SK-N-SH (cell line): ENCODE results near the gene ART4. TPM values are rescaled to one million over a fixed set of nuclear protein-coding genes. Genes with fewer than 3 reads are reported as not detected.

Experiments used
- CTCF ChIA-PET: fragments of 300-600, 350-600 bp; formaldehyde crosslinking; extraction: SDS; loops from one replicate; lab custom pipeline; 2021; lab: Yijun Ruan, JAX
- POLR2A ChIA-PET: fragments of 350-600 bp; sonication (Branson Sonifier 250); formaldehyde crosslinking; extraction: SDS; loops from one replicate; lab custom pipeline; 2020; ENCODE audit warnings: antibody characterized with exemption, inconsistent platforms; lab: Yijun Ruan, JAX
- DNase-seq: peaks from one replicate; pipeline ENCODE4 v3.0.0; 2012
- H2AFZ ChIP-seq: fragments of 200-600 bp; sonication (generic); 2 replicates; pipeline ENCODE4 v1.8.1; 2016; ENCODE audit warnings: antibody characterized with exemption, mild to moderate bottlenecking, low read depth
- H3F3A ChIP-seq: fragments of 200-600 bp; sonication (generic); replicated peaks from 2 replicates; pipeline ENCODE3; 2016; ENCODE audit warnings: antibody characterized with exemption, mild to moderate bottlenecking; ENCODE audit not compliant: insufficient read depth
- H3K27ac ChIP-seq, 2 experiments: fragments of 200-500 bp in 1 of 2; fragments of 200-600 bp in 1 of 2; sonication (Bioruptor generic) in 1 of 2; sonication (generic), shearing (Covaris generic) in 1 of 2; 2 replicates each; pipeline versions ENCODE4 v1.5.1 to v1.6.1; 2014 to 2016; ENCODE audit warnings: low read depth in 2 of 2, inconsistent platforms in 1 of 2, low read length in 1 of 2, mild to moderate bottlenecking in 1 of 2, mixed read lengths in 1 of 2
- H3K27me3 ChIP-seq: fragments of 200-600 bp; sonication (generic), shearing (Covaris generic); 2 replicates; pipeline ENCODE4 v1.6.1; 2016; ENCODE audit warnings: mixed run types; ENCODE audit not compliant: insufficient read depth
- H3K36me3 ChIP-seq, 2 experiments: fragments of 200-500 bp in 1 of 2; fragments of 200-600 bp in 1 of 2; sonication (Bioruptor generic) in 1 of 2; sonication (generic) in 1 of 2; replicated peaks in 1 of 2; 2 replicates each; pipeline versions ENCODE3 to v1.5.1; 2014 to 2016; ENCODE audit warnings: low read length in 1 of 2, mild to moderate bottlenecking in 1 of 2; ENCODE audit not compliant: insufficient read depth in 2 of 2, control insufficient read depth in 1 of 2
- H3K4me1 ChIP-seq, 2 experiments: fragments of 200-500 bp in 1 of 2; fragments of 200-600 bp in 1 of 2; sonication (Bioruptor generic) in 1 of 2; sonication (generic), shearing (Covaris generic) in 1 of 2; 2 replicates each; pipeline versions ENCODE4 v1.5.1 to v1.6.1; 2014 to 2016; ENCODE audit warnings: low read depth in 1 of 2, low read length in 1 of 2, mixed run types in 1 of 2; ENCODE audit not compliant: insufficient read depth in 2 of 2, control insufficient read depth in 1 of 2
- H3K4me2 ChIP-seq: fragments of 200-600 bp; sonication (generic), shearing (Covaris generic); 2 replicates; pipeline ENCODE4 v1.6.1; 2017; ENCODE audit warnings: mixed run types
- H3K4me3 ChIP-seq, 2 experiments: fragments of 200-500 bp in 1 of 2; fragments of 200-600 bp in 1 of 2; sonication (Bioruptor generic) in 1 of 2; sonication (generic), shearing (Covaris generic) in 1 of 2; 2 replicates each; pipeline versions ENCODE4 v1.5.1 to v1.8.1; 2014 to 2016; ENCODE audit warnings: low read depth in 2 of 2, inconsistent platforms in 1 of 2, low read length in 1 of 2, mild to moderate bottlenecking in 1 of 2, mixed read lengths in 1 of 2, moderate library complexity in 1 of 2
- H3K79me2 ChIP-seq: fragments of 200-600 bp; sonication (generic); 2 replicates; pipeline ENCODE4 v1.8.1; 2017; ENCODE audit warnings: mild to moderate bottlenecking; ENCODE audit not compliant: insufficient read depth
- H3K9ac ChIP-seq: fragments of 200-600 bp; sonication (generic); 2 replicates; pipeline ENCODE4 v1.6.1; 2017; ENCODE audit warnings: mixed run types
- H3K9me2 ChIP-seq: fragments of 200-600 bp; sonication (generic); 2 replicates; pipeline ENCODE4 v1.6.1; 2017; ENCODE audit warnings: mixed run types
- H3K9me3 ChIP-seq: fragments of 200-600 bp; sonication (generic); 2 replicates; pipeline ENCODE4 v1.6.1; 2017; ENCODE audit warnings: mixed run types, mild to moderate bottlenecking, moderate library complexity
- H4K20me1 ChIP-seq: fragments of 200-600 bp; sonication (generic); 2 replicates; pipeline ENCODE4 v1.6.1; 2017; ENCODE audit warnings: mild to moderate bottlenecking, mixed run types; ENCODE audit not compliant: insufficient read depth
- CHD2 ChIP-seq: fragments of 150-350 bp; IDR thresholded peaks from 2 replicates; pipeline ENCODE4 v1.6.1; 2018; ENCODE audit warnings: low read length; ENCODE audit not compliant: partially characterized antibody
- EP300 ChIP-seq, 2 experiments: IDR thresholded peaks; 2 replicates each; pipeline versions ENCODE4 v1.4.0 to v1.6.1; 2012; ENCODE audit warnings: borderline replicate concordance in 1 of 2, low read depth in 1 of 2, low read length in 1 of 2
- FOSL2 ChIP-seq: IDR thresholded peaks from 2 replicates; pipeline ENCODE4 v1.4.0; 2012; ENCODE audit warnings: low read depth, mild to moderate bottlenecking, moderate library complexity, borderline replicate concordance
- GATA2 ChIP-seq: sonication (generic); formaldehyde crosslinking; IDR thresholded peaks from 2 replicates; pipeline ENCODE4 v1.5.0; 2020; ENCODE audit warnings: mild to moderate bottlenecking, missing genetic modification reagents
- MEF2A ChIP-seq: IDR thresholded peaks from 2 replicates; pipeline ENCODE4 v1.4.0; 2012; ENCODE audit warnings: low read depth, borderline replicate concordance
- MXI1 ChIP-seq: IDR thresholded peaks from 2 replicates; pipeline ENCODE4 v1.6.1; 2012; ENCODE audit warnings: mild to moderate bottlenecking, low read depth, low read length, improper control_type of control experiment
- NRF1 ChIP-seq: IDR thresholded peaks from 2 replicates; pipeline ENCODE4 v1.6.1; 2012; ENCODE audit warnings: low read depth, mild to moderate bottlenecking, low read length
- POLR2AphosphoS5 ChIP-seq: IDR thresholded peaks from 2 replicates; pipeline ENCODE4 v1.6.1; 2012; ENCODE audit warnings: low read depth, low read length
- RAD21 ChIP-seq: IDR thresholded peaks from 2 replicates; pipeline ENCODE4 v1.6.1; 2012; ENCODE audit warnings: mild to moderate bottlenecking, low read length
- SMC3 ChIP-seq: IDR thresholded peaks from 2 replicates; pipeline ENCODE4 v1.6.1; 2012; ENCODE audit warnings: low read depth, low read length, improper control_type of control experiment
- TCF12 ChIP-seq: IDR thresholded peaks from 2 replicates; pipeline ENCODE4 v1.4.0; 2012
- WGBS: methylation state at CpG from one replicate; pipeline ENCODE4 v1.1.6; 2017; ENCODE audit warnings: low lambda C conversion rate; 5-methylcytosine and 5-hydroxymethylcytosine counted together
- polyA plus RNA-seq, 3 experiments: library from polyadenylated mRNA; depleted of rRNA; stranded (reverse); fragments of >200 nt; gene quantifications; 2 replicates each; pipeline ENCODE4 v1.2.3, GENCODE V29; 2012
- TF ChIP-seq, protein P1 (sequence below): fragments of 150-350 bp; IDR thresholded peaks from 2 replicates; pipeline ENCODE4 v1.6.1; 2016; ENCODE audit warnings: mild to moderate bottlenecking, low read depth, low read length
- TF ChIP-seq, protein P2 (sequence below): fragments of 150-350 bp; IDR thresholded peaks from 2 replicates; pipeline ENCODE4 v1.6.1; 2017; ENCODE audit warnings: antibody characterized with exemption, low read length, low read depth, borderline replicate concordance
- TF ChIP-seq, protein P3 (sequence below): IDR thresholded peaks from 2 replicates; pipeline ENCODE4 v1.6.1; 2012; ENCODE audit warnings: mild to moderate bottlenecking, low read depth, low read length, moderate library complexity
- TF ChIP-seq, protein P4 (sequence below): IDR thresholded peaks from 2 replicates; pipeline ENCODE4 v1.4.0; 2012; ENCODE audit warnings: low read depth, borderline replicate concordance

ART4 gene
- polyA plus RNA-seq, 1 of the 3 experiments (the other 2 are of a cell fraction) = not detected

DNA sequence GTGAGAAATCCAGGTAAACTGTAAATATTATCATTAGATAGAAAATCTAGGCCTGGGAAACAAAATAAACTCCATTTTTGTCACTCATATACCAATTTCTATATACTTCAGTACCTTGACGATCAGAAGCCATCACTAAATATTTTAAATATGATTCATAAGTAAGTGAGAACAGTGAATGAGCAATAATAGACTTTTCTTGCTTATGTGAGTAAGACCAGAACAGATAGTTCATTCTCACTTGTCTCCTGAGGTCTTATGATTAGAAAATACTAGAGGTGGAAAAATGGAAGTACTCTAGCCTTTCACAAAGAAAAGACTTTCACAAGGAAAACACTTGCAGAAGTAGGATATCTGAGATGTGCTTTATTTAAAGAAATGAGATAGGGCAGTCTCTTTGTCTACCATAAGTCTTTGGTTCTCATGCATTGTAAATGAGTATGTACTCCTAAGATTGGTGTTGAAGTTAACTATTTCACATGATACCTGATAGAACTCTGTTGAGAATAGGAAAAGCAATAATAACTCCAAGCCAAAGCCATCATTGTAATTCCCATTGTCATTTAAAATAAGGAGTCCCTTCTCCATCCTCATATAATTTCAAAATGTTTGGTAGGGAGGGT, 19.2 kb downstream of the ART4 start:
- TF ChIP-seq SMC3 (no peak), FOSL2 (peak; percentile 14; the same call in 1 of the 2 replicates)
- TF ChIP-seq, all 33 proteins: peak for 1
- Histone ChIP-seq H3K4me1 (no peaks in the 10 kb centered on the region; a peak in 1 of 4 replicates), H3K4me3 (no peak overlapping the region), H3K36me3 (no peaks in the 10 kb centered on the region), H3K9ac (no peak overlapping the region), H3K79me2 (no peaks in the 10 kb centered on the region), H3K27ac (peak overlapping the region in 1 of 2 experiments; percentile 1; a peak in 1 of 4 replicates), H3K4me2 (no peak overlapping the region), H3K9me2 (no peaks in the 10 kb centered on the region), H4K20me1 (no peaks in the 10 kb centered on the region), H3K27me3 (no peaks in the 10 kb centered on the region), H2AFZ (0 out of 2 replicates have a peak overlapping the region, but pooled peaks have one; percentile 42), H3K9me3 (no peaks in the 10 kb centered on the region), H3F3A (no peaks in the 10 kb centered on the region)
- POLR2A ChIA-PET = no interaction called here
- DNase-seq = no peak
- WGBS = 30% methylated on average over 1 of the region's 1 CpG
- CTCF ChIA-PET = interaction anchor here (0.7 to 1.4 kb wide), 2 partner anchors 26 to 179 kb away, joined by 3 read pairs; no protein-coding TSS in a partner anchor

DNA sequence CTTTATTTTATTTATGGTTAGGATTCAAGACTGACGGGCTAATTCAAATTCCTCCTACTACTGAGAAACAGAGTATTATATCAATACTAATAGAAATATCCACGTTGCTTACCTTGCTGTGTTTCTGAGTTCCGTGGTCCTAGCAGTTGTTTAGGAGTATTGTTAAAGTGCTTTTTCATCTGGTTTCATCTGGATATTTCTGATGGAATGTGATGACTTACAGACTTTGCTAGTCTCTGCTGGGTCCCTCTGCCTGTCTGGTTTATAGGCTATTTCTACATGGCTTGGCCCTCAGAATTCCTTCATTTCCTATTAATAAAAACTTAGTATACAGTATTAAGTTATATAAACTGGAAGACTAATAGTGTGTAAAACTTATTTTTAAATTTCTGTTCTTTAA, 29.3 kb downstream of the ART4 start, which contains the start of gene SMCO3:
TSS of gene SMCO3 (minus strand) at position 169 of the 400 bp plus-strand sequence. CDS start 7,502 bp downstream, outside the sequence.
- POLR2A ChIA-PET = no interaction called here
- Histone ChIP-seq H2AFZ (no peak within 1 kb of the TSS), H3K4me3 (no peak within 1 kb of the TSS), H3F3A (no peaks in the 10 kb centered on the region), H3K79me2 (no peaks in the 10 kb centered on the region), H4K20me1 (no peaks in the 10 kb centered on the region), H3K9me3 (no peaks in the 10 kb centered on the region), H3K9ac (no peak within 1 kb of the TSS), H3K4me2 (no peak within 1 kb of the TSS), H3K36me3 (no peaks in the 10 kb centered on the region), H3K27ac (no peak within 1 kb of the TSS), H3K27me3 (no peaks in the 10 kb centered on the region), H3K4me1 (no peaks in the 10 kb centered on the region), H3K9me2 (no peaks in the 10 kb centered on the region)
- TF ChIP-seq RAD21 = no peak
- TF ChIP-seq, protein P1, sequence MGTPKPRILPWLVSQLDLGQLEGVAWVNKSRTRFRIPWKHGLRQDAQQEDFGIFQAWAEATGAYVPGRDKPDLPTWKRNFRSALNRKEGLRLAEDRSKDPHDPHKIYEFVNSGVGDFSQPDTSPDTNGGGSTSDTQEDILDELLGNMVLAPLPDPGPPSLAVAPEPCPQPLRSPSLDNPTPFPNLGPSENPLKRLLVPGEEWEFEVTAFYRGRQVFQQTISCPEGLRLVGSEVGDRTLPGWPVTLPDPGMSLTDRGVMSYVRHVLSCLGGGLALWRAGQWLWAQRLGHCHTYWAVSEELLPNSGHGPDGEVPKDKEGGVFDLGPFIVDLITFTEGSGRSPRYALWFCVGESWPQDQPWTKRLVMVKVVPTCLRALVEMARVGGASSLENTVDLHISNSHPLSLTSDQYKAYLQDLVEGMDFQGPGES = no peak
- no peak for TF ChIP-seq TCF12
- no peak for DNase-seq
- 88% methylated on average over 3 of the region's 3 CpGs for WGBS
- CTCF ChIA-PET = no interaction called here

DNA sequence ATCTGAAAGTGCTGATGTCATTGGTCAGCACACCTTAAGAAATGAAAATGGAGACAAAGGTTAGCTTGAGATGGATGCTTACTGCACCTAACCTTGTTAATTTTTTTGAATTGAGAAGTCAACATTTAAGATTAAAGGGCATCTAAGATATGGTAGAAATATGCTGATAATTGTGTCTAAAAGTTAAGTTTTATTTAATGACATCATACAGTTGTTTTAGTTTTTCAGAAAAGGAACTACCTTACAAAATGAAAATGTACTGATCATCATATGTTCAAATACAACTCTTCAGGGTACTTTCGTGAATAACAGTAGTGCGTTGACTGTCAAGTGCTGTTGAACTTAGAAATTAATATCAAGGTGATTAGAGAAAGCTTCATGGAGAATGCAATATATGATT, 31.8 kb downstream of the ART4 start:
- POLR2A ChIA-PET = no interaction called here
- WGBS = 96% methylated on average over 2 of the region's 2 CpGs
- H3K9me3 ChIP-seq = no peaks in the 10 kb centered on the region
- TF ChIP-seq MXI1 (no peak), GATA2 (CRISPR knock-in tag) (no peak), MEF2A (no peak), POLR2AphosphoS5 (no peak), NRF1 (no peak), EP300 (IDR thresholded peaks at IDR 0.05; ENCODE audit: borderline replicate concordance in 1 of 2, low read depth in 1 of 2, low read length in 1 of 2) (no peak), CHD2 (no peak)
- TF ChIP-seq, protein P2, sequence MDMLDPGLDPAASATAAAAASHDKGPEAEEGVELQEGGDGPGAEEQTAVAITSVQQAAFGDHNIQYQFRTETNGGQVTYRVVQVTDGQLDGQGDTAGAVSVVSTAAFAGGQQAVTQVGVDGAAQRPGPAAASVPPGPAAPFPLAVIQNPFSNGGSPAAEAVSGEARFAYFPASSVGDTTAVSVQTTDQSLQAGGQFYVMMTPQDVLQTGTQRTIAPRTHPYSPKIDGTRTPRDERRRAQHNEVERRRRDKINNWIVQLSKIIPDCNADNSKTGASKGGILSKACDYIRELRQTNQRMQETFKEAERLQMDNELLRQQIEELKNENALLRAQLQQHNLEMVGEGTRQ = no peak
- TF ChIP-seq, protein P3, sequence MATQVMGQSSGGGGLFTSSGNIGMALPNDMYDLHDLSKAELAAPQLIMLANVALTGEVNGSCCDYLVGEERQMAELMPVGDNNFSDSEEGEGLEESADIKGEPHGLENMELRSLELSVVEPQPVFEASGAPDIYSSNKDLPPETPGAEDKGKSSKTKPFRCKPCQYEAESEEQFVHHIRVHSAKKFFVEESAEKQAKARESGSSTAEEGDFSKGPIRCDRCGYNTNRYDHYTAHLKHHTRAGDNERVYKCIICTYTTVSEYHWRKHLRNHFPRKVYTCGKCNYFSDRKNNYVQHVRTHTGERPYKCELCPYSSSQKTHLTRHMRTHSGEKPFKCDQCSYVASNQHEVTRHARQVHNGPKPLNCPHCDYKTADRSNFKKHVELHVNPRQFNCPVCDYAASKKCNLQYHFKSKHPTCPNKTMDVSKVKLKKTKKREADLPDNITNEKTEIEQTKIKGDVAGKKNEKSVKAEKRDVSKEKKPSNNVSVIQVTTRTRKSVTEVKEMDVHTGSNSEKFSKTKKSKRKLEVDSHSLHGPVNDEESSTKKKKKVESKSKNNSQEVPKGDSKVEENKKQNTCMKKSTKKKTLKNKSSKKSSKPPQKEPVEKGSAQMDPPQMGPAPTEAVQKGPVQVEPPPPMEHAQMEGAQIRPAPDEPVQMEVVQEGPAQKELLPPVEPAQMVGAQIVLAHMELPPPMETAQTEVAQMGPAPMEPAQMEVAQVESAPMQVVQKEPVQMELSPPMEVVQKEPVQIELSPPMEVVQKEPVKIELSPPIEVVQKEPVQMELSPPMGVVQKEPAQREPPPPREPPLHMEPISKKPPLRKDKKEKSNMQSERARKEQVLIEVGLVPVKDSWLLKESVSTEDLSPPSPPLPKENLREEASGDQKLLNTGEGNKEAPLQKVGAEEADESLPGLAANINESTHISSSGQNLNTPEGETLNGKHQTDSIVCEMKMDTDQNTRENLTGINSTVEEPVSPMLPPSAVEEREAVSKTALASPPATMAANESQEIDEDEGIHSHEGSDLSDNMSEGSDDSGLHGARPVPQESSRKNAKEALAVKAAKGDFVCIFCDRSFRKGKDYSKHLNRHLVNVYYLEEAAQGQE = no peak
- TF ChIP-seq, protein P4, sequence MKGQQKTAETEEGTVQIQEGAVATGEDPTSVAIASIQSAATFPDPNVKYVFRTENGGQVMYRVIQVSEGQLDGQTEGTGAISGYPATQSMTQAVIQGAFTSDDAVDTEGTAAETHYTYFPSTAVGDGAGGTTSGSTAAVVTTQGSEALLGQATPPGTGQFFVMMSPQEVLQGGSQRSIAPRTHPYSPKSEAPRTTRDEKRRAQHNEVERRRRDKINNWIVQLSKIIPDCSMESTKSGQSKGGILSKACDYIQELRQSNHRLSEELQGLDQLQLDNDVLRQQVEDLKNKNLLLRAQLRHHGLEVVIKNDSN = no peak

More for the DNA sequence above, 31.8 kb downstream of the ART4 start:
- Histone ChIP-seq H3F3A (no peaks in the 10 kb centered on the region), H3K27ac (no peak overlapping the region), H4K20me1 (no peaks in the 10 kb centered on the region), H3K36me3 (no peaks in the 10 kb centered on the region), H3K4me2 (no peak overlapping the region), H3K27me3 (no peaks in the 10 kb centered on the region), H3K9ac (no peak overlapping the region), H3K9me2 (no peaks in the 10 kb centered on the region), H2AFZ (no peak overlapping the region), H3K79me2 (no peaks in the 10 kb centered on the region), H3K4me3 (no peak overlapping the region), H3K4me1 (no peaks in the 10 kb centered on the region)
- no peak for DNase-seq
- CTCF ChIA-PET = interaction anchor here (0.8 to 2.1 kb wide), 10 partner anchors 14 to 412 kb away, joined by 3 to 11 read pairs (median 3); partner anchors contain the start of gene RERG
